HG03039 (cell line): Measurements from ENCODE around the gene REEP2.
"Not testable (repeated sequence)": the region's sequence is repeated elsewhere in the genome, so short reads cannot be mapped to it uniquely, and the experiment has no call there.

ENCODE experiments used
- ATAC-seq: cut with Tn5 transposase; IDR thresholded peaks from one replicate; pipeline ENCODE4 v1.9.1; 2021; ENCODE audit warnings: mild to moderate bottlenecking, moderate library complexity; ENCODE audit not compliant: unreplicated experiment

Gene REEP2, protein sequence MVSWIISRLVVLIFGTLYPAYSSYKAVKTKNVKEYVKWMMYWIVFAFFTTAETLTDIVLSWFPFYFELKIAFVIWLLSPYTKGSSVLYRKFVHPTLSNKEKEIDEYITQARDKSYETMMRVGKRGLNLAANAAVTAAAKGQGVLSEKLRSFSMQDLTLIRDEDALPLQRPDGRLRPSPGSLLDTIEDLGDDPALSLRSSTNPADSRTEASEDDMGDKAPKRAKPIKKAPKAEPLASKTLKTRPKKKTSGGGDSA

DNA sequence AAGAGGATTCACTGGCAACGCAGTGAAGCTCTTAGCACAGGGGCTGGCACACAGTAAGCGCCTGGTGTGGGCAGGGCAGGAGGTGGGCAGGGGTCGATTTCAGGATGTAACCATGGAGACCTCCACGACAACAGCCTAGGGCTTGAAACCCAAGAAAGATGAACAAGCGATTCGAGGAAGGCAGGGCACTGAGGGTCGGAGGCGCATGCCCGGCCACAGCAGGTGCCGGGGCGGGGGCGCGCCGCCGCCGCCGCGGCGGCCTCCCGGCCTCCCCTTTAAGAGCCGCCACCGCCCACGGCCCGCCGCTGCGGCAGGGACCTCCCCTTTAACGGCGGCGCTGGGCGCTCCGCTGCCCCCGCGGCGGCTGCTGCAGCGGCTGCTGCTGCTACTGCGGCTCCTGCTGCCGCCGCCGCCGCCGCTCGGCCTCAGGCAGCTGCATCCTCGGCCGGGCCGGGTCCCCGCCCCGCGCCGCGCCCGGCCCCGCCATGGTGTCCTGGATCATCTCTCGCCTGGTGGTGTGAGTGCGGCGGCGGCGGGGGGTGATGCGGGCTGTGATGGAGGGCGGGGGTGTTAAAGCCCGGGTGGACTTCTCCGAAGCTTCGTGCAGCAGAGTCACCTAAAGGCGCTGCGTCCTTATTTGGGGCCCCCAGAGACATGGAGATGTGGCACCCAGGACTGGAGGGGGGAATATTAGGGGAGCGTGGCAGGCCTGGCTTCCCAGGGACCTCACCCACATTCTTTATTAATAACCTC is at the start of gene REEP2:
Gene REEP2 (plus strand): TSS at position 334 of the 753 bp plus-strand sequence. CDS start 152 bp downstream, at position 486.
- ATAC-seq = peak; percentile 52

DNA sequence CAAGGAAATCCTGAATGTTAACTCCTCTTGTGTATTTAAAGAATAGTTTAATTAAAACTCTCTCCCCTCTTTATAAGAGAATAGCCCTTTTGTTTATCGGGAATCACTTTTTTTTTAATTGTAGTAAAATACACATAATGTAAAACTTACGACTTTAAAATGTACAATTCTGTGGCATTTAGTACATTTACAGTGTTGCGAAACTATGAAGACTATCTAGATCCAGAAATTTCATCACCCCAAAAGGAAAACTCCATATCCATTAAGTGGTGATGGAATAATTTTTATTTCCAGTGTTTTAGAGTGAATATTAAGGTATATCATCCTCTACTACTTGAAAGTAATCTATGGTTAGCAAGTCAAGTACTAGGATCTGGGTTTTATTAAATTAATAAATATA is 49.5 kb upstream of the REEP2 start:
- no peak for ATAC-seq

DNA sequence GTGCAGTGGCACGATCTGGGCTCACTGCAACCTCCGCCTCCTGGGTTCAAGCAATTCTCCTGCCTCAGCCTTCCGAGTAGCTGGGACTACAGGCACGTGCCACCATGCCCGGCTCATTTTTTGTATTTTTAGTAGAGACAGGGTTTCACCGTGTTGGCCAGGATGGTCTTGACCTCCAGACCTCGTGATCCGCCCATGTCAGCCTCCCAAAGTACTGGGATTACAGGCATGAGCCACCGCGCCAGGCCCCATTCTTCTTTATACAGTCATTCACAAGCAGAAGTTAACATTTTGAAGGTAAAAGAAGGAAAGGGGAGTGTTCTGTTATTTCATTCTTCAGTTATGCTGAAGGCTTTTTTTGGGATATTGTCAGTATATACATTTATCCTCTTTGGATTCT is 48.9 kb upstream of the REEP2 start:
- ATAC-seq = not testable (repeated sequence)

DNA sequence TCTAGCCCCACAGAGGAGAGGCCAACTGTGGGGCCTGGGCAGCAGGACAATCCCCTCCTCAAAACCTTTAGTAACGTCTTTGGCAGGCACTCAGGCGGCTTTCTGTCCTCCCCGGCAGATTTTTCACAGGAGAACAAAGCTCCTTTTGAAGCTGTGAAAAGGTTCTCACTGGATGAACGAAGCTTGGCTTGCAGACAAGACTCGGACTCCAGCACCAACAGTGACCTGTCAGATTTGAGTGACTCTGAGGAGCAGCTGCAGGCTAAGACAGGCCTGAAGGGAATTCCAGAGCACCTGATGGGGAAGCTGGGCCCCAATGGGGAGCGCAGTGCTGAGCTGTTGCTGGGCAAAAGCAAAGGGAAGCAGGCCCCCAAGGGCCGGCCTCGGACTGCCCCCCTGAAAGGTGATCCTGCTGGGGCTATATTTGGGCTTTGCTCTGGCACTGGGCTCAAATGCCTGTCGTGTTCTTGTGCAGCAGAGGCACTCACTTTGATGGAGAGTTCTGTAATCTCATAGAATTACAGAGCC is 46.9 kb upstream of the REEP2 start:
- no peak for ATAC-seq

DNA sequence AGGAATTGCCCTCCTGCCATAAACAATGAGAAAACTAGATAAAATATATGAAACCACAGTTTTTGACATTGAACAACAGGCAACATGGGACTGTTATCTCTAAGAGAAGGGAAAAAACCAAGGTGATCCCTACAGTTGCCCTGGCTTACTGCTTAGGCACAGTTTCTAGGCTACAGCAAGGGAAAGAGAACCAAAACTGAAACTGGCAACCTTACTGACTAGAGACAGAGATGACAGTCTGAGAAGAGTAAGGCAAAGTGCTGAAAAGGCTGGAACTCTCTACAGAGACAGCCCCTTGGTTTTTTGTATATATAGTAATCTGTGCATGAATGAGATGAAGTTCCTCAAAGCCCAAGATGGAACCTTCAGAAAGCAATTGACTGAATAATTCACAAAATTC is 36.2 kb upstream of the REEP2 start:
- peak; percentile 62 for ATAC-seq

DNA sequence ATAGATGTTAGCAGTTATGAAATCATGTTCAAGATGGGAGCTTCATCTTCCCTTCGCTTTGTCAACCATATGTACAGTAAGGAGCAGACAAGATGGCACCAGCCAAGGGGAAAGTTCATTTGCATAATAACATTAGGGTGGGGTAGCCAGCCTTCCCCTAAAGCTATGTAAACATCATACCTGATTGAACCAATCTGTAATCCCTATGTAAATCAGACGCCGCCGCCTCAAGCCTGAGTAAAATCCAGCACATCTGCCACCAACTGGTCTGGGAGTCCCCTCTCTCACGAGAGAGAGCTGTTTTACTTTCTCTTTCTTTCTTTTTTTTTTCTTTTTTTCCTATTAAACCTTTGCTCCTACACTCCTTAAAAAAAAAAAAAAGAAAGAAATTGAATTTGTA is 30.8 kb upstream of the REEP2 start:
- ATAC-seq = peak; percentile 71

DNA sequence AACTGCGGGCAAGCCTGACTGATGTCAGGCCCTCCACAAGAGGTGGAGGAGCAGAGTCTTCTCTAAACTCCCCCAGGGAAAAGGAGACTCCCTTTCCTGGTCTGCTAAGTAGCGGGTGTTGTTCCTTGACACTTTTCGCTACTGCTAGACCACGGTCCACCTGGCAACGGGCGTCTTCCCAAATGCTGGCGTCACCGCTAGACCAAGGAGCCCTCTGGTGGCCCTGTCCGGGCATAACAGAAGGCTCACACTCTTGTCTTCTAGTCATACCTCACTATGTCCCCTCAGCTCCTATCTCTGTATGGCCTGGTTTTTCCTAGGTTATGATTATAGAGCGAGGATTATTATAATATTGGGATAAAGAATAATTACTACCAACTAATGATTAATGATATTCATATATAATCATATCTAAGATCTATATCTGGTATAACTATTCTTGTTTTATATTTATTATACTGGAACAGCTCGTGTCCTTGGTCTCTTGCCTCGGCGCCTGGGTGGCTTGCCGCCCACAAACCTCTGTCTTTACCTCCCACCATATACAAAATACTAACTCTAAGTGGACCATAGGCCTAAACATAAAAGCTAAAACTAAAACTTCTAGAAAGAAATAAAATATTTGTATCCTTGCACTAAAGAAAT is 27.7 kb upstream of the REEP2 start:
- not testable (repeated sequence) for ATAC-seq

DNA sequence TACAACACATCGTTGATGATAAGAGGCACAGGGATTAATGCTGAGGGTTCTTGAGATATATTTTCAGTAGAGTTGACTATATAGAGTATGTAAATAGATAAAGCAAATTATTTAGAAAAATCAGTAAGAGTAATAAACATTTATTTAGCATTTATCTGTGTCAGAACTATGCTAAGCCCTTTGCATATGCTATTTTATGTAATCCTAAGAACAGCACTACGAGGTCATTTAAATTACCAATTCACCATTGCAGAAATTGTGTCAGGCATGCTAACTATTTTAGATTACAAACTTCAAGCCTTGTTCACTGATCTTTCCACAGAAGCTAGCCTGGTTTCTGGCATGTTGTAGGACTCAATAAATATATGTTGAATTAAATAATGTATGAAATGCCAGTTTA is 20.4 kb upstream of the REEP2 start:
- ATAC-seq = no peak

DNA sequence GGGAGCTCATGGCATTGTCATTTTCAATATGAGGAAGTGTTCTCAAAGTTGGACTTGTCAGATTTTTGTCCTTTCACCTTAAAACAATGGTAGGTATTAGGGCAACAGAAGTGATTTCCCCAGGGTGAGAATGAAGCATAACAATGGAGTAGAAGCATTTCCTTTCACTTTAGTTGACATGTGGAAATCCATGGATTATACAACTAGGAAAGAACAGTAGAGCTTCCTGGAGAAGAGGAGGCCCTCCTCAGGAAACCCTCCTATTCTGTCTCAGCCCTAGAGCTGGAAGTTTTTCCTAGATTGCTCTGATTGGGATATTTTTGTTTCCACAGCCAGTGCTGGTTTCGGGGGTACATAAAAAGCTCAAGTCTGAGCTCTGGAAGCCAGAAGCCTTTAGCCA is 13.8 kb upstream of the REEP2 start:
- no peak for ATAC-seq

DNA sequence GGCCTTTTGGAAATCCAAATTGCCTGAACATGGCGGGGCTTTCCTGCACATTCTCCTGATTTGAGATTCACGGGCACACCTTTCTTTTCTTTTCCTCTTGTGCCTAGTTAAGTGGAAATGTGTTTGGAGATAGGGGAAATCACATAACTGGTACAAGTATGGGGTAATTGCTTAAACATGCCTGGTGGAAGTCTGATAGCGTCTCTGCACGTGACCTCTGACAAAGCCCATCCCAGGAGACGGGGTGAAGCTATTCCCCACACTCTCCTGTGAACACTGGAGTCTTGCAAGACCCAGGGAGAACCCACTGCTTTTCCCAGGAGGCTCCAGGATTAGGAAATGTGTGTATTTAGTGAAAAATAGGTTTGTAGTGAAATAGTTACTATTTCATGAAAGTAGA is 2.9 kb upstream of the REEP2 start:
- no peak for ATAC-seq

DNA sequence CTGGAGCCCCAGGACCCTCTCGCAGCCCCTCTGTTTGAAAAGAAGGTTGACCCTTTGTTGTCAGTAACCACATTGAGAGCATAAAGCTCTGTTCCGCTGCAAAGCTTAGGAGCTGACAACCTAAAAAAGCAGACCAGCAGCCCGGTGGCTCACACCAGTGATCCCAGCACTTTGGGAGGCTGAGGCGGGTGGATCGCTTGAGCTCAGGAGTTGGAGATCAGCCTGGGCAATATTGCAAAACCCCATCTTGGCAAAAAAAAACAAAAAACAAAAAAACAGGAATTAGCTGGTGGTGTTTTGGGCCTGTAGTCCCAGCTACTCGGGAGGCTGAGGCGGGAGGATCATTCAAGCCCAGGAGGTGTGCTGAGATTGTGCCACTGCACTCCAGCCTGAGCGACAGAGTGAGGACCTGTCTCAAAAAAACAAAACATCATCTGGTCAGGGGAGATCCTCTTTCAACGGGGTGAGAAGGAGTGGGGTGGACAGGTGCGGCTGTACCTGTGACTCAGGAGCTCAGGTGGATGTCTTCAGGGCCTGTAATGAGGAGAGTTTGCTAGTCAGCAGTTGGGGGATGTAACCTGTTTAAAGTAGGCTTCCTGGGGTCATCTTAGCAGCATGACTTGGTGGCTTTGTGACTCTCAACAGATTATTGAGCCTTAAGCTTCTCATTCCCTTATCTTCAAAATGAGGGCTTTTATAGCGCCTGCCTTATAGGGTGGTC is 694 bp upstream of the REEP2 start:
- no peak for ATAC-seq

DNA sequence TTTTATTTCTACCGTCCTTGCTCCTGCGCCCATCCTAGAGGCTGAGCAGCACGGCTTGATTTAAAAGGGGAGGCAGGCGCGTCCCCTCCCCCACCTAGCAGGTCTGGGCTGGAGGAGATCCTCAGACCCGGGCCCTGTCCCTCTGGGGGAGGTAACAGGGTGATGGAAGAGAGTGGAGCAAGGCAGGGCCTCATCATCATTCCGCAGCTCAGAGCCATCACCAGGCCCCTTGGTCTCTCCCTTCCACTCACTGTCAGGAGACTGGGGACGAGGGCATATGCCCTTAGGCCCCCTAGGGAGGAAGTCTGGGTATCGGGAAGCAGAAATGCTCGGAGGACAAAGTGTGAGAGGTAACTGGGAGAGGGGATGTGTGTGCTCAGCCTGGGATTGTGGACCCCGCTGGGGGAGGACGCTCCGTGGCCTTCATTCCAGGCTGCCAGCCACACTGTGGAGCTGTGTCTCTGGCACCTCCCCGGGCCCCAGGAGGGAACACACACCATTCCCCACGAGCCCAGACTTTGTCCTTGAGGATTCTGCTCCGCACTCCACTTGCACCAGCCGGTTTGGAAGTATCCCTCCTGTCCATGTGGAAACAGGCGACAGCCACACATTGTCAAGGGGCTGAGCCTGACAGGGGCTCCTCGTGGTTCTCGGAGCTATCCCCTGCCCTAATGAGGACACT is 761 bp downstream of the REEP2 start:
- ATAC-seq = no peak

DNA sequence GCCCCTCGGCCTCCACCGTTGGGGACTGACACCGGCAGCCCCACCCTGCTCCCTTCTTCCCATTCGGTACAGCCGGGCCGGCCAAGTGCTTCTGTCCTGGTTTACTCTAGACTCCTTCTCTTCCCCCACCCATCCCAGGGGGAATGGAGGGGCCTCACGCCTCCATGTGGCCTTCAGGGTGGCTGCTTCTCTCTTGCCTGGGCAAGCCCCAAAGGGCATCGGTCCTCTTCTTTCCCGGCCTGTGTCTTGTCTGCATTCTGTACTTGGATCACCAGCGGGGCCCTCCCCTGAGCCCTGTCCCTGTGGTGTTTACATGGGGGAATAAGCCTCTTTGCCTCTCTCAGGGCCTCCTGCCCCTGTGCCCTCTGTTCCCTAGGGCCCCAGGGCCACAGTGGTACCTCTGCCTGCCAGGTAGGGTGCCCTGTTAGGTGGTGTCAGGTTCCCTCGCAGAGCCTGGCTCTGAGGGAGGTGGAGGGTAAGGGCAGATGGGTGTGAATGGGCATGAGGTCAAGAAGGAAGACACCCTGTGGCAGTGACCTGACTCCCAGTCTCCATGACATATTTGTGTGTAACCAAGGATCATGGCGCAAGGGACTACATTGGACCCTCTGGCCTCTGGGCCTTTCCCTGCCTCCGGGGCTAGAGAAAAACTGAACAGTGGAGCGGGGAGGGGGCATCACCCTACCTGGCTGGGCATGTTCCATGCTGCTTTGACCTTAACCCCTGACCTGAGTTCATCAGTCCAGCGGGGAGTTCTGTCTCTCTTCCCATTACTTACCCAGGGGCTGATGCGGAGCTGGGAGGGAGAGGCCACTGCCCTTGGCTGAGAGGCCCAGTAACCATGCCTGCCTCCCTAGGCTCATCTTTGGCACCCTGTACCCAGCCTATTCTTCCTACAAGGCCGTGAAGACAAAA is 1.6 kb downstream of the REEP2 start:
- no peak for ATAC-seq

DNA sequence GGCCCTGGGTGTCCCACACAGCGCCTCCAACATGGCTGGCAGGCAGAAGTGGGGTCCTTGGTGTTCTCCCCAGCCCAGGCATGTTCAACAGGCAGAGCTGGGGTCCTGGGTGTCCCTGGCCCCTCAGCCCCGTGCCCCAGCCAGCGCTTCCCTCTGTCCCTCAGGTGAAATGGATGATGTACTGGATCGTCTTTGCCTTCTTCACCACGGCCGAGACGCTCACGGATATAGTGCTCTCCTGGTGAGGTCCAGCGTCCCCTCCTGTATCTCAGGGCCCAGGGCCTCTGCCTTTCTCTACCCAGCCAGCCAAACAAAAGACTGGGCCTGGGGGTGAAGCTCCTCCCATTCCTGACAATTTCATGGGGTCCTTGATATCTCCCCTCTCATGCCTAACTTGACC is 2.4 kb downstream of the REEP2 start:
- ATAC-seq = no peak

DNA sequence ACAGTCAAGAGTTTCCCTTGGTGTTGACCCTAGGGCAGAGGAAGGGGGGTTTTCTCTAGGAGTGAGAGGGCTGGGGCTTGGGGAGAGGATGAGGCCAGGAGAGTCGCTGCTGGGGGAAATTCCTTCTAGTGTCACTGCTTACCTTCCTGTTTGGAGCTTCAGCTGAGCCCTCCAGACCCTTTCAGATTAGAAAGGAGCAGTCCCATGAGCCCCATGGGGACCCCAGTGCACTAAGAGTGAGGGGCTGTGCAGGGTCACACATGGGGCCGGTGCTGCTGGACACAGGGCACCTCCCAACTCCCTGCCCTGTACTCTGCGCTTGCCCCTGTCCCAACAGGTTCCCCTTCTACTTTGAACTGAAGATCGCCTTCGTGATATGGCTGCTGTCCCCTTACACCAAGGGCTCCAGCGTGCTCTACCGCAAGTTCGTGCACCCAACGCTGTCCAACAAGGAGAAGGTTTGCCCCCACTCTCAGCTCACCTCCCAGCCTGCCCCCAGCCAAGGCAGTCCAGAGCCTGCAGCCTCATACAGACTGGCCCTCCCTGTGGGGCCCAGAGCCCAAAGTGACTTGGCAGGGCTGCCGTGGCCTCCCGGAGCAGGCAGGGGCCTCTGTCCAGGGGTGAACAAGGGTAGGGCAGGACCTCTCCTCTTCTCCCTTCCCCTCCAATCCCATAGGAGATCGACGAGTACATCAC is 5.4 kb downstream of the REEP2 start:
- ATAC-seq = no peak

DNA sequence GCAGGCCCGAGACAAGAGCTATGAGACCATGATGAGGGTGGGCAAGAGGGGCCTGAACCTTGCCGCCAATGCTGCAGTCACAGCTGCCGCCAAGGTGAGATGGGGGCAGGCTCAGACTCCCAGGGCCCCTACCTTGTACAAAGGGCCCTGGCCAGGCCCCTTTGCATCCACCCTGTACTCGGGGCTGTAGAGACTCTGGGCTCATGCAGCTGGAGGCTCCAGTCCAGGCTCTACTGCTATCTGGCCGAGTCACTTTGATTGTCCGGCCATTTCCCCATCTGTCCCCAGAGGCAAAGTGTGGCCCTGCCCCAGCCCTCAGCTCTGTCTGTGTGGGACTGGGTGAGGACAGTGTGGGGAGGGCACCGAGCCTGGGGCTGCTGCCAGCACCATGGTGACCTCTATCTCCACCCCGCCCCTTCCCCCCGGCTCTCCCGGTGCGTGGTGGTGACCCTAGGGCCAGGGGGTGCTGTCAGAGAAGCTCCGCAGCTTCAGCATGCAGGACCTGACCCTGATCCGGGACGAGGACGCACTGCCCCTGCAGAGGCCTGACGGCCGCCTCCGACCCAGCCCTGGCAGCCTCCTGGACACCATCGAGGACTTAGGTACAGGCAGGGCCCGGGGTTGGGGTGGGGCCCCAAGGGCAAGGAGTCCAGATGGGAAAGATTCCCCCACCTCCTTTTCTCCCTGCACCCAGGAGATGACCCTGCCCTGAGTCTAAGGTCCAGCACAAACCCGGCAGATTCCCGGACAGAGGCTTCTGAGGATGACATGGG is 6.1 kb downstream of the REEP2 start:
- no peak for ATAC-seq

DNA sequence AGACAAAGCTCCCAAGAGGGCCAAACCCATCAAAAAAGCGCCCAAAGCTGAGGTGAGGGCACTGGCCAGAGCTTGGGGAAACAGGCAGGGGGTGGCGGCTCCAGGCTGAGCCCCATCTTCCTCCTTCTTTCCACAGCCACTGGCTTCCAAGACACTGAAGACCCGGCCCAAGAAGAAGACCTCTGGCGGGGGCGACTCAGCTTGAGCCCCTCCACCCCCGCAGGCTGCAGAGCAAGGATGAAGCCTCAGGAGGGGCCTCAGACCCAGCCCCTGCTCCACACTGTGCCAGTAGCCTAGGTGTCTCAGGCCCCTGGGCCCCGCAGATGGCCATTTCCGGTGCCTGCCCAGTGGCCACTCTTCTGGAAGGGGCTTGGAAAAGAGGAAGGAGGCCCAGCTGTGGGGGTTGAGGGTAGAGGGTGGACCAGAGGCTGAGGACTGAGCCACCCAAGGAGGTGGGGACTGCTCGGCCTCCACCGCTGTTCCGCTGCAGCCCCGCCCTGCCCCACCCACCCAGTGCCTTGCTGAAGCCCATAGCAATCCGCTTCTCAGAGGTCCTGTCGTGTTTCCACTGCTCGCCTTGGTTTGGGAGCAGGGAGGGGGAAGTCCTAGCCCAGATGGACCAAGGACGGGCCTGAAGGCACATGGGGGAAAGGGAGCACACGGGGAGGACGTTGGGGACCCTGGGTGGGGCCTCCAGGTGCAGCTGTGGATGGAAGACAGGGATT is 6.9 kb downstream of the REEP2 start:
- ATAC-seq = no peak

DNA sequence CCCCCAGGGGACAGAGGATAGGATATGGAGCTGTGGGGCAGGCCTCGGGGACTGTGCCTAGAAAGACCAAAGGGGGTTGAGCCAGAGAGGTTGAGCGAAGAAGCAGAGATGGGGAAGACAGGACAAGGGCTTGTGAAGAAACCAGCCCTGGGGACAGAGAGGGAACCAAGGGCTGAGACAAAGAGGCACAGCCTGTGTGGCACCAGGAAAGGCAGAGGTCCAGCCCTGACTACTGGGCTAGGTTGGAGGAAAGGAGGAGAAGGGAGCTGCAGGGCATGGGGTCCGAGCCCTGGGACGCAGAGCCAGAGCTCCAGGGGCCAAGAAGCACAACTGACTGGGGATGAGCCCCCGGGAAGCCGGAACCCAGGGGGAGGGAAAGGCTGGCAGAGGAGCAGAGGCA is 9.2 kb downstream of the REEP2 start:
- ATAC-seq = no peak
